CD4-positive, alpha-beta T cell treated with Interleukin-4 for 4 hours (primary cell): ENCODE data around the gene EFHD2.
"Not testable (repeated sequence)": the region's sequence is repeated elsewhere in the genome, so short reads cannot be mapped to it uniquely, and the experiment has no call there.

ENCODE experiments used
- DNase-seq: peaks from one replicate; pipeline ENCODE4 v3.0.0-alpha.2; 2020

Gene EFHD2

GRCh38 chr1:15456313-15456954, 46.7 kb downstream of the EFHD2 start, which contains the start of gene CELA2A:
Gene CELA2A (plus strand): TSS chr1:15456732. CDS start chr1:15456754, 22 bp downstream.
- DNase-seq, result no peak

DNA sequence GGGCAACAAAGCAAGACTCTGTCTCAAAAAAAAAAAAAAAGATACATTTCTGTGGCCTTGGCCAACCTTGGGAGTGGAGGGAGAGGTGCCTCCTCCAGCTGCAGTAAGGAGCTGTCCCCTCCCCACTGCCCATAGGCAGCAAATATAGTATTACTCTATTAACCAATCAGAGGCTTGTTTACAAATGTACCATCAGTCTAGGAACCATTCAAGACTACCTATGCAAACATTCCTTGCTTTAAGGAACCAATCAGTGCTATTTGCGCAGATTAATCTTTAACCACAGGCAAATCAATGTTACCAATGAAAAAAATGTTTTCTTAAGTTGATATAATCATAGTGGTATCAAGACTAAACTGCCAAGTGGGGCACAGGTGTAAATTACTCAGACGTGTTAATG, 47.9 kb downstream of the EFHD2 start:
- no peak for DNase-seq

DNA sequence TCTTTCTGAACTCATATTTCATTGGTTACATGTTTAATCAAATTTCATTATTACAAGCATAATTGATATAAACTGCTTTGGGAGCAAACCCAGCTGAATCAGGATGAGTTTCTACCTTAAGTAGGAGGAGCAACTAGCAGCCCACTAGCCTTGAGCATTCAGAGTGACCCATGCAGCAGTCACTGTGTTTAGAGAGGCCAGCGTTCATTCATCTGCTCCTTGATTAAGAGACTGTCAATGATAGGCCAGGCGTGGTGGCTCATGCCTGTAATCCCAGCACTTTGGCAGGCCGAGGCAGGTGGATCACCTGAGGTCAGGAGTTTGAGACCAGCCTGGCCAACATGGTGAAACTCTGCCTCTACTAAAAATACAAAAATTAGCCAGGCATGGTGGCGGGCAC, 48.7 kb downstream of the EFHD2 start:
- DNase-seq, result not testable (repeated sequence)

- DNase-seq, result no peak
Measured at GRCh38 chr1:15459771-15460707, 50.4 kb downstream of the EFHD2 start.

GRCh38 chr1:15460708-15461095, 51.0 kb downstream of the EFHD2 start:
- DNase-seq, result no peak

DNA sequence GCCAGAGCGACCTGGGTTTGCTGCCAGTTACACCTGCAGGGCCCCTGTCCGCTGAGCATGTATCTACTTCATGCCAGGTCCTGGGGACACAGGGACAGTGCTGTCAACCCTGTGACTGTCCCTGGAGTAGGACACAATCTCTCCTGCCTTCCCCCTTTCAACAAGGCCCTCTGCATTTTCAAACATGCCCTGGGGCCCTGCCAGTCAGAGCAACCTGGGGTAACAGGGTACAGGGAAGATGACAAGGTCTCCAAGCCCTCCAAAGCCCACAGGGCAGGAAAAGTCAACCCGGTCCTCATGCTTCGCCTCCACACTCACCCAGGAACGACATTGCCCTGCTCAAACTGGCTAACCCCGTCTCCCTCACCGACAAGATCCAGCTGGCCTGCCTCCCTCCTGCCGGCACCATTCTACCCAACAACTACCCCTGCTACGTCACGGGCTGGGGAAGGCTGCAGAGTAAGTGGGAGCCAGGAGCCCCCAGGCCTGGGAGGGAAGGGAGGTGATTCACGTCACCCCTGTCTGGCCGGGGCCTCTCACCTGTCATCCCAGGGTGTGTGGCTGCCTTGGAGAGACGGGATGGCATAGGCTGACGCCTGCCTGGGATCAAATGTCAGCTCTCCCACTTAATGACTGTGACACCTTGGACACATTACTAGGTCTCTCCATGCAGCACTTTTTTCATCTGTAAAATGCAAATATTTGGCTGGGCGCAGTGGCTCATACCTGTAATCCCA, 53.5 kb downstream of the EFHD2 start:
- not testable (repeated sequence) for DNase-seq

DNA sequence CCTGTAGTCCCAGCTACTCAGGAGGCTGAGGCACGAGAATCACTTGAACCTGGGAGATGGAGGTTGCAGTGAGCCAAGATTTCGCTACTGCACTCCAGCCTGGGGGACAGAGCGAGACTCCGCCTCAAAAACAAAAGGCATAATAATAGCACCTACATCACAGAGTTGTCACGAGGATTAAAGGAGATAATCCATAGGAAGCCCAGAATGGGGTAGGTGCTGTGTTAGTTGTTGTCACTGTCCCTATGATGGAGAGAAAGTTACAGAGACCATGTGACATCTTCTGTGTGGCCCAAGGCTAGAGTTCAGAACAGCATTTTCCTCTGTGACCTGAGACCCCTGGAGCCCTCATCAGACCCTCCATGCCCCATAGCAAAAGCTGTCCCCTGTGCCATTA, 54.2 kb downstream of the EFHD2 start:
- DNase-seq, result not testable (repeated sequence)

GRCh38 chr1:15465674-15466073, 56.0 kb downstream of the EFHD2 start:
- DNase-seq, result no peak

DNA sequence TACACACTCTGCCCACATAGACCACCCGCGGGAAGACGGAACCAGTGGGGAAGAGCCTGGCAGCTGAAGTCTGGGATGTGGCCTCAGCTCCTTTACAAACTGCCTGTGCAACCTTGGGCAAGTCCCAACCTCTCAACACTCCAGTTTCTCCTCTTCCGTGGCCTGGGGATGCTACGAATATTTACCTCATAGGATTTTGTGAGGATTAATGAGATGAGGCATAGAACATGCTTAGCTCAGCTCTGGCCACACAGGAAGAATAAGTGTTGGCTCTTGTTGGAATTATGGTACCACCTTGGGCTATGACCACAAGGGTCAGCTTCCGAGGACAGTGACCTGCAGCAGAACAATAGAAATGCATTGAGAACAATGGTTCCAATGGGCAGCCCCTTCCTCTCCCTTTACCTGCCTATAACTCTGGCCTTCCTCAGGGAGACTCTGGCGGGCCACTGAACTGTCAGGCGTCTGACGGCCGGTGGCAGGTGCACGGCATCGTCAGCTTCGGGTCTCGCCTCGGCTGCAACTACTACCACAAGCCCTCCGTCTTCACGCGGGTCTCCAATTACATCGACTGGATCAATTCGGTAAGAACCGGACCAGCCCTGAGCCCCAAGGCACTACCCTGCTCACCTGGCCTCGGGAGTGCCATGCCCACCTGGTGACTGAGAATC, 57.4 kb downstream of the EFHD2 start:
- not testable (repeated sequence) for DNase-seq

DNA sequence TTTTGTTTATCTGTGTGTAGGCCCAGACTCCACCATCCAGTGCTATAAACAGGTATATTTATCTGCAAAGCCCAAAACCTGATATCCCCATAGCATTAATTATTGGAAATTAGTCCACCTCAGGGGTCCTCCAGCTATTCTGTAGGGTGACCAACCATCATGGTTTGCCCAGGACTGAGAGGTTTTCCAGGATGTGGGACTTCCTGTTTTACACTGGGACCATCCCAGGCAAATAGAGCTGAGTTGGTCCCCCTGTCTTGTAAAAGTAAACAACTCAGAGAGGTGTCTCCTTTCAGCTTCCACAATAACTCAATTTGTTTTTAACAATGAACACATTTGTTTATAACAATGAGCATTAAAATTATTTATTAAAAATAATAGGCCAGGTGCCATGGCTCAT, 58.5 kb downstream of the EFHD2 start:
- DNase-seq, result no peak

GRCh38 chr1:15469361-15469760, 59.7 kb downstream of the EFHD2 start:
- DNase-seq, result no peak

- not testable (repeated sequence) for DNase-seq
Measured at GRCh38 chr1:15469821-15470448, 60.2 kb downstream of the EFHD2 start.

DNA sequence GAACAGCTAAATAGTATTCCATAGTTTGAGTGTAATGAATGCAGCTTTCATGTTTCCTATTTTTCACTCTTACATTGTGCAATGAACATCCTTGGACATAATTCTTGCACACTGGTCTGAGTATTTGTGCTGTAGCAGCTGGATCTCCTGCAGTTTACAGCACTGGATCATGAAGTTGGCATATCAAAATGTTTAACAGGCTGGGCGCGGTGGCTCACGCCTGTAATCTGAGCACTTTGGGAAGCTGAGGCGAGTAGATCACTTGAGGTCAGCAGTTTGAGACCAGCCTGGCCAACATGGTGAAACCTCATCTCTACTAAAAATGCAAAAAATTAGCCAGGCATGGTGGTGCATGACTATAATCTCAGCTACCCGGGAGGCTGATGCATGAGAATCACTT, 61.4 kb downstream of the EFHD2 start:
- not testable (repeated sequence) for DNase-seq

- DNase-seq, result not testable (repeated sequence)
Measured at GRCh38 chr1:15471723-15472122, 62.0 kb downstream of the EFHD2 start.

DNA sequence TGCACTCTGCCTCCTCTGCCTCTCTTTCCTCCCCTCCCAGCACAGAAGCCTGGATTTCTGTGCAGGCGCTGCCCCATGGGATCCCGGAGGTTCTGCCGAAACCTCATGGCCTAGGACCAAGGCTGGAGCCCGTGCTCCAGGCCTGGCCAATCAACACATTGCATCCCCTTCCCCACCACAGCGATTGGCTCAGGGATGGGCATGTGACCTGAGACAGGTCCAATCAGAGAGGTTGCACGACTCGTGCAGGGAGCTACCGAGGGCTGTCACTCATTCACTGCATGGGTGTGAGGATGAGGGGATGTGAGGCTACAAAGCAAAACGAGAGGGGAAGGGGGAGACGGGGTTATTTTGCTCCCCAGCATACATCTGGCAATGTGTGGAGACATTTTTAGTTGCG, 62.9 kb downstream of the EFHD2 start:
- no peak for DNase-seq

DNA sequence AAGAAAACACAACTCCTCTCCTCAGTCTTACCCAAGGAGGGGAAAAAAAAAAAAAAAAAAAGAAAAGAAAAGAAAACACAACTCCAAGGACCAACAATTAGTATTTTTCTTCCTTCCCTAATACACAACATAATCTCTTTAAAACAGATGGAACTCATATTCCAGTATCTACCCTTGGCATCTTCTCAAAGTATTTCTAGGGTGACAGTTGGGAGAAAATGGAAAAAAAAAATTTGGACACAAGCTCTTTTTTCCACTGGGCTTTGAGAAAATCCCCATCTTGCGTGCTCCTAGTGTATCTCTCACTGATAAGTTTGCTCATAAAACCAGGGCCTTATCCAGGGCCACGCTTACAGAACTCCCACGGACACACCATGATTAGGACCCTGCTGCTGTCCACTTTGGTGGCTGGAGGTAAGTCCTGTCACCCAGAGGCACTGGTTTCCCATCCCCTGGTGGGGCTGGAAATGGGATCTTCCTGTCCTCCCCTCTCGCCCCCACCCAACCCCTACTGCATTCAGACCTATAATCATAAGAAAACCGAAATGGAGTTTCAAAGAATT, 66.1 kb downstream of the EFHD2 start, which contains the start of gene CELA2B:
Gene CELA2B, plus strand, starts transcription at position 353 of the 563 bp plus-strand sequence. Its CDS starts 22 bp downstream, at position 375.
- no peak for DNase-seq

- no peak for DNase-seq
Measured at GRCh38 chr1:15476927-15477326, 67.2 kb downstream of the EFHD2 start.

DNA sequence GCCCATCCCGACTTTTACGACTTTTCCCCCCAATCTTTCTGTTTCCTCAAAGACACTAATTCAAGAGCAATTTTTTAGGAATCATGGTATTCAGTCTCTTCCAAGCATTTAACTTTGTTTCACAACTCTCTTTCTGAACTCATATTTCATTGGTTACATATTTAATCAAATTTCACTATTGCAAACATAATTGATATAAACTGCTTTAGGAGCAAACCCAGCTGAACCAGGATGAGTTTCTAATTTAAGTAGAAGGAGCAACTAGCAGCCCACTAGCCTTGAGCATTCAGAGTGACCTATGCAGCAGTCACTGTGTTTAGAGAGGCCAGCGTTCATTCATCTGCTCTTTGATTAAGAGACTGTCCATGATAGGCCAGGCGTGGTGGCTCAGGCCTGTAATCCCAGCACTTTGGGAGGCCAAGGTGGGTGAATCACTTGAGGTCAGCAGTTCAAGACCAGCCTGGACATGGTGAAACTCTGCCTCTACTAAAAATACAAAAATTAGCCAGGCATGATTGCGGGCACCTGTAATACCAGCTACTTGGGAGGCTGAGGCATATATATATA, 68.0 kb downstream of the EFHD2 start:
- DNase-seq, result no peak
